ENCODE results near the gene GGA1. TPM values are rescaled to one million over a fixed set of nuclear protein-coding genes. Genes with fewer than 3 reads are reported as not detected.

The GGA1 gene
- total and polyA plus RNA-seq, 9 of the 15 experiments (the other 6 are each of a cell fraction or from before 2014, with no cell fraction given) = 1.5 to 69.5 (median 31.6) TPM

DNA sequence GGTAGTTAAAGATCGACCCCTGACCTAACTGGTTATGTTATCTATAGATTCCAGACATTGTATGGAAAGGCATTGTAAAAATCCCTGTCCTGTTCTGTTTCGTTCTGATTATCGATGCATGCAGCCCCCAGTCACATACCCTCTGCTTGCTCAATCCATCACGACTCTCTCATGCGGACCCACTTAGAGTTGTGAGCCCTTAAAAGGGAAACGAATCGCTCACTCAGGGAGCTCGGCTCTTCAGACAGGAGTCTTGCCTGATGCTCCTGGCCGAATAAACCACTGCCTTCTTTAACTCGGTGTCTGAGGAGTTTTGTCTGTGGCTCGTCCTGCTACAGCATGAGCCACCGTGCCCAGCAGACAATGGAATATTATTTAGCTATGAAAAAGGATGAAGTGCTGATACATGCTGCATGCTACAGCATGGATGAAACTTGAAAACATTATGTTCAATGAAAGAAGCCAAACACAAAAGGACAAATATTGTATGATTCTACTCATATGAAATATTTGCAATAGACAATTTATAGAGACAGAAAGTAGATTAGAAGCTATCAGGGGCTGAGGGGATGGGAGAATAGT is 16.7 kb upstream of the GGA1 start:
- H3K4me3 ChIP-seq = no peak overlapping the region
- no peak overlapping the region for H3K4me2 ChIP-seq (ENCODE audit: insufficient read depth, low read length)
- no TSS peak for BruUV-seq (replicated peaks)
- H3K36me3 ChIP-seq (ENCODE audit: control insufficient read depth, insufficient read depth, low read length) = no peaks in the 10 kb centered on the region
- WGBS (ENCODE audit: insufficient coverage, low coverage, missing lambda C conversion rate) = 14% methylated on average over 9 of the region's 12 CpGs
- H2AFZ ChIP-seq (ENCODE audit: low read depth, low read length) = no peak overlapping the region
- H3K9me3 ChIP-seq (replicated peaks; ENCODE audit: control insufficient read depth, insufficient read depth, low read depth, low read length) = no peaks in the 10 kb centered on the region
- H3K27ac ChIP-seq (ENCODE audit: extremely low read depth, low read depth, low read length) = no peak overlapping the region
- ChIA-PET CTCF (ENCODE audit: low intra/inter-chr PET ratio) (interaction anchor here (1.1 to 2.4 kb wide), 3 partner anchors 47 to 60 kb away, joined by 3 to 22 read pairs (median 15); no protein-coding TSS in a partner anchor), POLR2A (interaction anchor here (0.6 to 1.7 kb wide), 9 partner anchors 10 to 70 kb away, joined by 3 to 10 read pairs (median 4); partner anchors contain the start of gene GGA1)
- TF ChIP-seq TAL1 (IDR thresholded peaks at IDR 0.05) (peak; percentile 31; the same call in 1 of the 2 replicates), CBFA2T3 (IDR thresholded peaks at IDR 0.05) (peak; percentile 28; the same call in 1 of the 2 replicates), ZNF146 (CRISPR knock-in tag; IDR thresholded peaks at IDR 0.05; ENCODE audit: unreplicated experiment) (peak; percentile 80), PRPF4 (IDR thresholded peaks at IDR 0.05; ENCODE audit: insufficient read depth, low read depth, low read length, poor library complexity, severe bottlenecking) (no peak)
- H4K20me1 ChIP-seq (replicated peaks; ENCODE audit: control insufficient read depth, insufficient read depth, low read length) = no peaks in the 10 kb centered on the region
- intact Hi-C loops (cut with micrococcal nuclease) = loop anchor here (1.0 kb wide), 1 partner anchor 47 kb away; no protein-coding TSS in a partner anchor
- ATAC-seq (no peak), DNase-seq (ENCODE audit: extremely low read depth in 1 of 4, low spot score in 3 of 4) (no peak), FAIRE-seq (no peak)
- H3K27me3 ChIP-seq (ENCODE audit: control insufficient read depth in 2 of 2, insufficient read depth in 2 of 2, low read length in 2 of 2) = peaks cover 2 to 12% of the 10 kb centered on the region in 2 experiments; a peak in 3 of 5 replicates
- H3K4me1 ChIP-seq (replicated peaks in 1 of 2; ENCODE audit: control insufficient read depth in 2 of 2, insufficient read depth in 2 of 2, low read length in 2 of 2) = no peaks in the 10 kb centered on the region; a peak in 2 of 5 replicates
- in situ Hi-C loops (cut with MboI) = no loop called here
- no peaks in the 10 kb centered on the region for H3K79me2 ChIP-seq (ENCODE audit: control insufficient read depth, insufficient read depth, low read length)
- no peaks in the 10 kb centered on the region for H3K9me1 ChIP-seq (ENCODE audit: control insufficient read depth, insufficient read depth, low read length)
- no peak overlapping the region for H3K9ac ChIP-seq (ENCODE audit: insufficient read depth in 1 of 2, low read depth in 2 of 2, low read length in 2 of 2)

DNA sequence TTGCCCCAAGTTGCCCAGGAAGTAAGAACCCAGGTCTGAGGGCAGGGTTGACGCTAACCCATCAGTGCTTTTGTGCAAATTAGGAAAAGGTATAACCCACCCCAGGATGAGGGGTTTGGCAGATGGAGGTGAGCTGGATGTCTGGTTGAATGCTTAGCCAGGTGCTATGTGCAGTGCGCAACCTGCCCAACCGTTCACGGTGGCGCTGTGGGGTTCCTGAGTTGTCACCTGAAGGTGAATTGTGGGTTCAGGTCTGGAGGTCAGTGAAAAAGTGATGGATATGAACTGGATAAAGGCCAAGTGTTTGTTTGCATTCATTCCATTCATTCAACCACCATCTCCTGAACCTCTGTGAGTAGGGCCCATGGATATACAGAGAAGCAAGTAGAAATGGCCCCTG is 14.4 kb upstream of the GGA1 start:
- CTCF ChIA-PET (ENCODE audit: low intra/inter-chr PET ratio) = no interaction called here
- H3K4me3 ChIP-seq = no peak overlapping the region
- WGBS (ENCODE audit: insufficient coverage, low coverage, missing lambda C conversion rate) = 49% methylated on average over 5 of the region's 5 CpGs
- no TSS peak for BruUV-seq (replicated peaks)
- H4K20me1 ChIP-seq (replicated peaks; ENCODE audit: control insufficient read depth, insufficient read depth, low read length) = no peaks in the 10 kb centered on the region
- H3K27ac ChIP-seq (ENCODE audit: extremely low read depth, low read depth, low read length) = no peak overlapping the region
- DNase-seq (ENCODE audit: extremely low read depth in 1 of 4, low spot score in 3 of 4) = no peak
- intact Hi-C loops (cut with micrococcal nuclease) = no loop called here
- no peak overlapping the region for H2AFZ ChIP-seq (ENCODE audit: low read depth, low read length)
- in situ Hi-C loops (cut with MboI) = no loop called here
- H3K27me3 ChIP-seq (ENCODE audit: control insufficient read depth in 2 of 2, insufficient read depth in 2 of 2, low read length in 2 of 2) = peaks cover 0 to 2% of the 10 kb centered on the region in 2 experiments; a peak in 1 of 5 replicates
- peaks cover 2 to 6% of the 10 kb centered on the region in 2 experiments; a peak in 2 of 5 replicates for H3K4me1 ChIP-seq (replicated peaks in 1 of 2; ENCODE audit: control insufficient read depth in 2 of 2, insufficient read depth in 2 of 2, low read length in 2 of 2)
- H3K9ac ChIP-seq (ENCODE audit: insufficient read depth in 1 of 2, low read depth in 2 of 2, low read length in 2 of 2) = no peak overlapping the region
- no peak overlapping the region for H3K4me2 ChIP-seq (ENCODE audit: insufficient read depth, low read length)
- POLR2A ChIA-PET = no interaction called here
- no peaks in the 10 kb centered on the region for H3K36me3 ChIP-seq (ENCODE audit: control insufficient read depth, insufficient read depth, low read length)
- H3K9me1 ChIP-seq (ENCODE audit: control insufficient read depth, insufficient read depth, low read length) = no peaks in the 10 kb centered on the region
- H3K9me3 ChIP-seq (replicated peaks; ENCODE audit: control insufficient read depth, insufficient read depth, low read depth, low read length) = no peaks in the 10 kb centered on the region
- no peak for ATAC-seq
- FAIRE-seq = no peak
- H3K79me2 ChIP-seq (ENCODE audit: control insufficient read depth, insufficient read depth, low read length) = no peaks in the 10 kb centered on the region
- TF ChIP-seq, protein P1, sequence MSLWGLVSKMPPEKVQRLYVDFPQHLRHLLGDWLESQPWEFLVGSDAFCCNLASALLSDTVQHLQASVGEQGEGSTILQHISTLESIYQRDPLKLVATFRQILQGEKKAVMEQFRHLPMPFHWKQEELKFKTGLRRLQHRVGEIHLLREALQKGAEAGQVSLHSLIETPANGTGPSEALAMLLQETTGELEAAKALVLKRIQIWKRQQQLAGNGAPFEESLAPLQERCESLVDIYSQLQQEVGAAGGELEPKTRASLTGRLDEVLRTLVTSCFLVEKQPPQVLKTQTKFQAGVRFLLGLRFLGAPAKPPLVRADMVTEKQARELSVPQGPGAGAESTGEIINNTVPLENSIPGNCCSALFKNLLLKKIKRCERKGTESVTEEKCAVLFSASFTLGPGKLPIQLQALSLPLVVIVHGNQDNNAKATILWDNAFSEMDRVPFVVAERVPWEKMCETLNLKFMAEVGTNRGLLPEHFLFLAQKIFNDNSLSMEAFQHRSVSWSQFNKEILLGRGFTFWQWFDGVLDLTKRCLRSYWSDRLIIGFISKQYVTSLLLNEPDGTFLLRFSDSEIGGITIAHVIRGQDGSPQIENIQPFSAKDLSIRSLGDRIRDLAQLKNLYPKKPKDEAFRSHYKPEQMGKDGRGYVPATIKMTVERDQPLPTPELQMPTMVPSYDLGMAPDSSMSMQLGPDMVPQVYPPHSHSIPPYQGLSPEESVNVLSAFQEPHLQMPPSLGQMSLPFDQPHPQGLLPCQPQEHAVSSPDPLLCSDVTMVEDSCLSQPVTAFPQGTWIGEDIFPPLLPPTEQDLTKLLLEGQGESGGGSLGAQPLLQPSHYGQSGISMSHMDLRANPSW (CRISPR knock-in tag; IDR thresholded peaks at IDR 0.05) = no peak
- TF ChIP-seq, protein P2, sequence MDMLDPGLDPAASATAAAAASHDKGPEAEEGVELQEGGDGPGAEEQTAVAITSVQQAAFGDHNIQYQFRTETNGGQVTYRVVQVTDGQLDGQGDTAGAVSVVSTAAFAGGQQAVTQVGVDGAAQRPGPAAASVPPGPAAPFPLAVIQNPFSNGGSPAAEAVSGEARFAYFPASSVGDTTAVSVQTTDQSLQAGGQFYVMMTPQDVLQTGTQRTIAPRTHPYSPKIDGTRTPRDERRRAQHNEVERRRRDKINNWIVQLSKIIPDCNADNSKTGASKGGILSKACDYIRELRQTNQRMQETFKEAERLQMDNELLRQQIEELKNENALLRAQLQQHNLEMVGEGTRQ (CRISPR knock-in tag; IDR thresholded peaks at IDR 0.05) = no peak
- TF ChIP-seq, protein P3, sequence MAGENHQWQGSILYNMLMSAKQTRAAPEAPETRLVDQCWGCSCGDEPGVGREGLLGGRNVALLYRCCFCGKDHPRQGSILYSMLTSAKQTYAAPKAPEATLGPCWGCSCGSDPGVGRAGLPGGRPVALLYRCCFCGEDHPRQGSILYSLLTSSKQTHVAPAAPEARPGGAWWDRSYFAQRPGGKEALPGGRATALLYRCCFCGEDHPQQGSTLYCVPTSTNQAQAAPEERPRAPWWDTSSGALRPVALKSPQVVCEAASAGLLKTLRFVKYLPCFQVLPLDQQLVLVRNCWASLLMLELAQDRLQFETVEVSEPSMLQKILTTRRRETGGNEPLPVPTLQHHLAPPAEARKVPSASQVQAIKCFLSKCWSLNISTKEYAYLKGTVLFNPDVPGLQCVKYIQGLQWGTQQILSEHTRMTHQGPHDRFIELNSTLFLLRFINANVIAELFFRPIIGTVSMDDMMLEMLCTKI (IDR thresholded peaks at IDR 0.05; ENCODE audit: partially characterized antibody) = no peak
- TF ChIP-seq RAD21 (CRISPR knock-in tag; conservative IDR thresholded peaks at IDR 0.05 in 1 of 2, IDR thresholded peaks at IDR 0.05 in 1 of 2) (no peak), KLF13 (tag; IDR thresholded peaks at IDR 0.05; ENCODE audit: borderline replicate concordance, low read depth) (no peak), NCOA6 (IDR thresholded peaks at IDR 0.05) (no peak)

All from K562 (cell line).